HG03442 (cell line): ENCODE measurements around the gene TMED10.
A peak's percentile ranks its signal among the peaks of the same experiment; 100 is the strongest.

Source experiments
- ATAC-seq: cut with Tn5 transposase; IDR thresholded peaks from one replicate; pipeline ENCODE4 v1.9.1; 2021; ENCODE audit warnings: mild to moderate bottlenecking, moderate library complexity; ENCODE audit not compliant: unreplicated experiment

The TMED10 gene

DNA sequence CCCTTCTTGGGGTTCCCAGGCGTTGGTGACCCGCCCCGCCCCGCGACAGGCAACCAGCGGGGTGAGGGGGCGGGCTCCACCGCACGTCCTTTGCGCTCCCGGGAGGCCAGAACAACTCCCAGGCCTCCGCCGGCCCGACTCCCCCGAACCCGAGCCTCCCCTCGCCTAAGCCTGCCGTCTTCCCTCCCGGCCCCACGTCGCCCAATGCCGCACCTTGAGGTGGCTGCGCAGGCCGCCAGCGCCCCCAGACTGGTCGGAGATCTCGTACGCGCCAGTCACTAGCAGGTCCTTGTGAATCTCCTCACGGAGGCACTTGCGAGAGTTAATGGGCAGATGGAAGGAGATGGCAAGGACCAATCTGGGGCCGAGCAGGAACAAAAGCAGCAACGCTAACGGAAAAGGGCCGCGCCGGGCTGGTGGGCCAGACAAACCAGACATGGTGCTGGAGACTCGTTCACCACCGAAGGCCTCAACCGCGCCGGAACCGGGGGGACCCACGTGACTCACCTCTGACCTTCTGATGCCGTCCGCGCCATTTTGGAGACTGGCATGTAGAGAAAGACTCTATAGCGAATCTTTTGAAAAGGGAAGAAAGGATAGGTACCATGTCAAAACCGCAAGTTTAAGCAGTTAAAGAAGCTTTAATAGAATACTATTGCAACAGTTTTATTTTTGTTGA is at the start of gene TMED10:
TSS of gene TMED10 (minus strand) at position 471 of the 679 bp plus-strand sequence. CDS start at position 438, 33 bp downstream.
- peak; percentile 63 for ATAC-seq

DNA sequence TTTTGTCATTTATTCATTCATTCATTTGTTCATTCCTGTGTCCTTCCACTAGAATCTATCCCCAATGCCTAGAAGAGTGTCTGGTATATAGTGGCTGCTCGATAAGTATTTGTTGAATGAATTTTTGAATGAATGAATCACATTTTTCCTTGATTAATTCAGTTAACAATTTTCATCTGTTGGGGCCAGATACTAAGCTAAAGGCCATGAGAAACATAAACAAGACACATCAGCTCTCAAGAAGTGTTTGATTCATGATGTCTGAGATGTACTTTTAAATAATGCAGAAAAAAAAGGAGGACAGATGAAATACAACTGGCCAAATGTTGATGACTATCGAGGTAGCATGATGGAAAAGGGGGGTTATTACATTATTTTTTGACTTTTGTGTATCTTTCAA is 48.1 kb upstream of the TMED10 start:
- no peak for ATAC-seq

DNA sequence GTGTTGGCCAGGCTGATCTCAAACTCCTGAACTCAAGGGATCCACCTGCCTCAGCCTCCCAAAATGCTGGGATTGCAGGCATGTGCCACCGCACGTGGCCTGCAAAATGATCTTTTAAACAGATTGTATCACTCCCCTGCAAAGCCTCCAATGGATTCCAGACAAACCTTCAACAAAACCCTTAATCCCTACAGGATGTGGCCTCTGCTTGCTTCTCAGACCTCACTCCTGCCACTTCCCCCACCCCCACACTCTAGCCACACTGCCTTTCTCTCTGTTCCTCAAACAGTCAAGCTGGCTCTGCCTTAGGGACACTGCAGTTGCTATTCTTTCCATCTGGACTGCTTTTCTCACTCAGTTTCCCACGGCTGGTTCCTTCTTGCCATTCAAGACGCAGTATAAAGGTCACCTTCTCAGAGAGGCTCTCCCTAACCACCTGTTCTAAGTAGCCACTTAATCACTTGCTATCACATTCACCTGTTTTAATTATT is 47.3 kb upstream of the TMED10 start:
- ATAC-seq = peak; percentile 37

DNA sequence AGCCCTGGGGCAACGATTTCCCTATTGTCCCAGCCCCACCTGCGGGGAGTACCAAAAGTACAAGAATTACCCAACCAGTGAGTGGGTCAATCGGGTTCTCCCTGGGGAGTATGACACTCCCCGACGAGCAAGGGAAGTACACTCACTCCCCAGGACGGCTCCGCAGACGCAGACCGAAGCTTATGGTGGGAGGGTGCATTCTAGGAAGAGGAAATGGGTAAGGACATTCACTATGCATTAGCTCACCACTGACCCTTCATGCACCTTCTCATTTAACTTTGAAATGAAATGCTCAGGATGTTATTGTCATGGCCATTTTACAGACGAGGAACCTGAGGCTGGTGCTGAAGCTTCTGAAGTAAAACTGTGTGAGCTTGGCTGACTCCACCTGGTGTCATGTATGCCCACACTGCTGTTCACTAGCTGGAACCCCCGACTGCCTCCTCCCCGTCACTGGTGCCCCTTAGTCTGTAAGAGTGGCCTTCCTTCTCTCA is 45.8 kb upstream of the TMED10 start:
- no peak for ATAC-seq

DNA sequence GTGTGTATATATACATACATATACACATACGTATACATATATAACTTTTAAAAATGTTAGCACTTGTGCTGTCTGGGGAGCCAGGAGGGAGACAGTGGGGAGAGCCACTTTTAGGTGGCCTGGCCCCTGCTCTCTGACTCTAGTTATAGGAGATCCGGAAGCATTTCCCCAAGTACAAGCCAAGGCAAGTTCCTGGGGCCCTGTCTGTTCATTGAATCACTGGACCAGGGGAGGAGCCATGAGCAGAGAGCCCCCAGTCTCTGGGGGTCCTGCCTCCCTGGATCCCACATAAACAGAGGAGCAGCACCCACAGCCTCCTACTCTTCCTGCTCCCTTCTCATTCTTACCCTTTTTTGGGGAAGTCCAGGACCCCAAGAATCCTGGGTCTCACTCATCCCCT is 45.4 kb upstream of the TMED10 start:
- ATAC-seq = no peak

DNA sequence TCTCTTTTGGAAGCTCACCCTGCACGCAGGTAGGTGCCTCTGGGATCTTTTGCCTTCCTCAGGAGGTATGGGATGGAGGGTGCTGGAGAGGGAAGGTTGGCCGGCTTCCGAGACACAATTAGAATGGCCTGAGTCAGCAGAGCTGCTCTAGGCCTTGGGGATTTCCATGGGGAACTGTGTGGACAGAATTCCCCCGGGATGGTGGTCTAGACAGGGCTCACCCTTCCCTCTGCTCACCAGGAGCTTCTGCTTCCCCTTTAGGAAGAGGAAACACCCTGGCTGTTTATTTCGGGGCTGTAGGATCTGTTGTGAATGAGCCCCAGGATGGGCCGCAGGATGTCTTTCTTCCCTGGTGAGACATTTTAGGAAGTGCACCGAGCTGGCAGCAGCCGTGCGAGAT is 43.7 kb upstream of the TMED10 start:
- ATAC-seq = no peak

DNA sequence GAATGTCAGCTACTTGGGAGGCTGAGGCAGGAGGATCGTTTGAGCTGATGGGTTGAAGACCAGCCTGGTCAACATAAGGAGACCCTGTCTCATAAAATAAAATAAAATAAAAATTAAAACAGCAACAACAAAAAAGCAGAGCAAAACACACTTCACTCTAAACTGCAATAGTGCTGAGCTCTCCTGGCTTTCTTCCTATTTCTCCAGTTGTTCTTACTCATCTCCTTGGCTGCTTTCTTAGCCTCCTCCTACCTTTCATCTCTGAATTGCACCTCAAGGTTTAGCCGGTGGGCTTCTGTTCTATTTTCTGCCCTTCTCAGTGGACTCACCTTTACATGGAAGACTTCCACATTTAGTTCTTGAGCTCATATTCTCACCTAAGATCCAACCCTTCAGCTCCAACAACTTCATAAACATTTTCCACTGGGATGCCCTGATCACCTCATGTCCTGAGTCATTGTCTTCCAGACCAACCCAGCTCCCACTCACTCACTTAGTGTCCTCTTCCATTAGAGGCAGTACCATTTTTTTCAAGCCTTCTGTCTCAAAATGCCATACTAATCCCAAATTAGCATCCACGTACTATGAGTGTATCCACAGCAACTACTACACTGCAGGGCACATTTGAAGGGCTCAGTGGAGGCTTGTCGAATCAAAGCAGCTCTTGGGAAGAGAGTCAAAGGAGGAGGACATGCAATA is 41.2 kb upstream of the TMED10 start:
- ATAC-seq = no peak

DNA sequence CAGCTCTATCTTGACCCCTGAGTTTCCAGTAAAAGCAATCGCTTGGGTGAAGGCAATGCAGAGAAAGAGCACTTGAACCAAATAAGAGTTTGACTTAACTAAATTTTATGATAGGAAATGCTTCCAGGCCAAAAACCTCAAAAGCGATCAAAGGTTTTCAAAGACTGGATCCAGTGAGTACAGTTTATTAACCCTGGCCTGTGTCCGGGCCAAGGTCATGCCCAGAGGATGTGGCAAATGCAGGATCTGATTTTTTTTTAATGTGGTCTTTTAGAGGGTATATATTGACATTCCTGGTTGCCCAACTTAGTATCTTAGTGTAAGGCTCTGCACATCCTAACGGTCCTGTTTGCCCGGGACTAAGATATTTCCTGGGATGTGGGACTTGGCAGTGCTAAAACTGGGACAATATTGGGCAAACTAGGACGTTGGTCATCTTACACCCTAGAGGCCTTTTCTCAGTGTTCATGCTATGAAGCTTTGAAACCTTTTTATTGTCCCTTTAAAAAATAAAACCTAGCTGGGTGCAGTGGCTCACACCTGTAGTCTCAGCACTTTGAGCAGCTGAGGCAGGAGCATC is 40.1 kb upstream of the TMED10 start:
- no peak for ATAC-seq

DNA sequence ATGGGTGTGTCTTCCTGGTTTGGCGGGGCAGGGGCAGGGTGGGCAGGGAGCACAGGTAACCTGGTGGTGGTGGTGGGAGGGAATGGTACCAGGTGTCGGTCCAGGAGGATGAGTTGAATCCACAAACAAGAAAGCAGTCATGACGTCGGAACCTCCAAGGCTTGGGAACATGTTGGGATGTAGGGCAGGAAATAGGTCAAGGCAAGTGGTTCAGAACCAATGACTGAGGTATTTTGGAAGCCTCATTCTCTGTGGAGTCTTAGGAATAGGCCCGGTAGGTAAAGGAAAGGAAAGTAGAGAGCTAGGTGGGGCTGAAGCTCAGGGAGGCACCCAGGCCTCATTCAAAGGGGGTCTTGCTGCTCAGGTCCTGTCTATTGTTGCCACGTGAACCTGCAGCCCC is 39.1 kb upstream of the TMED10 start:
- no peak for ATAC-seq

DNA sequence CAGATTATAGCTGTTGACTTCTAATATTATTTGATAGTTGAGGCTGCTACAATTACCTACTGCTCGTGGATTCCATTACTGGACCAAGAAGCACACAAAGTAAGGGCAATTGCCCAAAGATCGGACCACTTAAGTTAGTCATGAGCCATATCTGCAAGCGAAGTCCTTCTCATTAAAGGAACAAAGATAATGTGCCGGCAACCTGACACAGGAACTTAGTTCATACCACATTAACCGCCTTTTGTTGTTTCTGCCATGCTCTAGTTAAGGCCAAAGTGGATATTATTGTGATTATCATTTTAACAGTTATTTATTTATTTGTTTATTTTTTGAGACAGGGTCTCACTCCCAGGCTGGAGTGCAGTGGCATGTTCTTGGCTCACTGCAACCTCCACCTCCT is 38.1 kb upstream of the TMED10 start:
- no peak for ATAC-seq

DNA sequence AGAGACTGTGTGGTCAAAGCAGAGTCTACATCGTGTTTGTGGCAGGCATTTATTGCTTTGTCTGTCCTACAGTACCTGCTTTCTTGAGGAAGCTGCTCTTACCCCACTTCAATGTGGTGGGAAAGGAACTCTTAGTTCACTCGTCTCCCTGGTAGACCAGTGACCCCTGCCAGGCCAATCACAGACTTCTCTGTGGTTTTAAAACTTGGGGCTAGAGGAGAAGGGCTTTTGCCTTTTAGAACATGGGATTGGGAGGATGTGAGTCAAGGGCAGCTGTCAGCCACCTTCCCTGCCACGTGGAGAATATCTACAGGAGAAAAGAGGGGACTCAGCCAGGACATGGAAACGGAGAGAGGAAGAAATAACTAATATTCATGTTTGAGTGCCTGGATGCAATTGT is 36.8 kb upstream of the TMED10 start:
- ATAC-seq = no peak

DNA sequence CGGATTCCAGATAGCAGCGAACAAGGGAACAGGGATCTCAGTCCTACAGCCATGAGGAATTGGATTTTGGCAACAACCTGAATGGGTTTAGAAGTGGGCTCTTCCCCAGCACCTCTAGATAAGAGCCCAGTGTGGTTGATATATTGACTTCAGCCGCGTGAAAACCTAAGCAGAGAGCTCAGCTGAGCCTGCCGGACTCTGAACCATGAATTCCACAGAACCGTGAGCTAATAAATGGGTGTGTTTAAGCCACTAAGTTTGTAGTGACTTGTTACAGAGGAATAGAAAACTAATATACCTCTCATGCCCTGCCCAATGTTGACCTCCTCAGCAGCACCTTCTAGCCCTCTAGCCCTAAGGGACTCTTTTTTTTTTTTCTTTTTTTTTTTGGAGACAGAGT is 32.4 kb upstream of the TMED10 start:
- no peak for ATAC-seq

DNA sequence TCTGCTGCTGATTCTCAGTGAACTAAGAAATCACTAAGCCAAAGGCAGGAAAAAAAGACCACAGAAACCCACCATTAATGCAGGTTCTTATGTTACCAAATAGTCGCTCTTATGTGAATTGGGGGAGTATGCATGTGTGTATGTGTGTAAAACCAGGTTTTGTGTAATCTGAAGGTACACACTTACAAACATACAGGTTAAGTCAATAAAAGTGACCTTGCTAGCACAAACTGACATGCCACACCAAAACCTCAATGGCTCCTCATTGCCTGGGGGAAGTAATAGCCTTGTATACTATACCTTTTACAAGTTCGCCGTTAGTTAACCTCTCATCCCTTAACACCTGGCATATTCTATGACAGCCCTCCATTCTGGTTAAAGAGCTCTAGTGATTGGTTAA is 29.8 kb upstream of the TMED10 start:
- no peak for ATAC-seq

DNA sequence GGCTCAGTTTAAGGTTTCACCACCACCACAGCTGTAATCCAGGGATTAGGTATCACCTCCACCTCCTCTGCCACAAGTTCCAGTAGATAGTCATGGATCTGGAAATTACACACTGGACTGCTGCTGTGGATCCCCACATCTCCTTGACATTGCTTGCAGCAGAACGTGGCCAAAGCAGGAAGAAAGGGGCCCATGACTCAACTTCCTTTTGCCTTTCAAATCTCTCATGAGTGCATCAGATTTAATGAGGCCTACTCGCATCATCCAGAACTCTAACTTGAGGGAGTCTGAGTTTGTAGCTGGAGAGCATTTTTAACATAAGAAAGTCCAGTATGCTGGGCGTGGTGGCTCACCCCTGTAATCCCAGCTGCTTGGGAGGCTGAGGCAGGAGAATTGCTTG is 29.2 kb upstream of the TMED10 start:
- ATAC-seq = no peak

DNA sequence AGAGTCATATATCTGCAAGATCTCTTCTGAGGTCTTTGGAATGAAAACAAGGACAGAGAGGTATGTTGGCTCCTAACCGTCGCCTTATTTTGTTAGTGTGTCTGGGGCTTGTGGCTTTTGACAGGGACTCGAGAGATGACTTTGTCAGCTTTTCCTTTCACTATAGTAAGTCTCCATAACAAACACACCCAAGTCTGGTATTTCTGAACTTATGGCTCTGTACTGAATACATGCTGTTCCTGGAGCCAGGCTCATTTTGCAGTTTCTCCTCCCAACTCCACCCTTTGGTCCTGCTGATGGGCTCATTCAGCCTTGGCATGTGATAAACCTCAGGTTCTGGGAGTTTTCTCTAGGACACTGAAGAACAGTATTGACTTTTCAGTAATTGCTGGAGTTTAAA is 27.7 kb upstream of the TMED10 start:
- ATAC-seq = no peak

DNA sequence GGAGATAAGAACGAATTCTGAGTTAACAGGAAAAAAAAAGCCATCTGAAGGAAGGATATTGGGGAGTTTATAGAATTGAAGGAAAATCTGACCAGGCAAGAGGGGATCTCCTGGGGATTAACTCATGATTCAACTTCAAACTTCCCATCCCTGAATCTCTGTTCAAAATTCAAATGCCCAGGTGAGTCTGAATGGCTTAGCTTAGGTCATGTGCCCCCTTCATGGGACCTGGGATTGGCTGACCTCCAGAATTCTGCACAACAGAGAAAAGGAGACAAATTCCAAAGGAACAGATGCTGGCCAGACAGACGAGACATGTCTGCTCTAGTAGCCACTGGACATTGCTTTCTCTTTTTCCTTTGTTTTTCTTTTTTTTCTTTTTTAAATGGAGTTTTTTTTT is 26.2 kb upstream of the TMED10 start:
- no peak for ATAC-seq

DNA sequence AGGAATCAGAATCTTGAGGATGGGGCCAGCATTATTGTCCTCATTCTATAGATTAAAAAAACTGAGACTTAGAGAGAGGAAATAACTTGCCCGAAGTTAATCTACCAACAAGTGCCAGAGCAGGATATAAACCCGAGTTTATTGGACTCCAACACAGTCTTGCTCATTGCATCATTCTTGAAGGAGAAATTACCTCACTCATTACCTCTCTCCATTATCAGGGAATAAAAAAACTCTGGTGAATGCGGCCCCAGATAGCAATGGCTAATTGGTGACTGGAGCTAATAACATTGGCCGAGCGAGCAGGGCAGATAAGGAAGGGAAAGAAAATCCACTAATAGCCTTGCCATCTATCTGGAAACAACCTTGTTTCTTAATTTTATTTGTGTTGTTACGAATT is 24.7 kb upstream of the TMED10 start:
- ATAC-seq = no peak

DNA sequence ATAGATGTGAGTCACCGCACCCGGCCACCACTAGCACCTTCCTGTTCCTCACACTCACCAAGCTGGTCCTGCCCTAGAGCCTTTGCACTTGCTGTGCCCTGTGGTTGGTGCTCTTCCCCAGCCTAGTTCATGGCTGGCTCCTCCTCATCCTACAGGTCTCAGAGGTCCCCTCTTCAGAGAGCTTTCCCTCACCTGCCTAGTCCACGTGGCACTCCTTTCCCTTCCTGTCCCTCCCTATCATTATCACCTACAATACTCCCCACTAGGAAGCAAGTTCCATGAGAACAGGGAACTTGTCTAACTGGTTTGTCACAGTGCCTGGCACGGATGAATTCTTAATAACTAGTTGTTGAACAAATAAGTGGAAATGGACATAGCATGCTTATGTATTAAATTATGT is 24.0 kb upstream of the TMED10 start:
- ATAC-seq = no peak

DNA sequence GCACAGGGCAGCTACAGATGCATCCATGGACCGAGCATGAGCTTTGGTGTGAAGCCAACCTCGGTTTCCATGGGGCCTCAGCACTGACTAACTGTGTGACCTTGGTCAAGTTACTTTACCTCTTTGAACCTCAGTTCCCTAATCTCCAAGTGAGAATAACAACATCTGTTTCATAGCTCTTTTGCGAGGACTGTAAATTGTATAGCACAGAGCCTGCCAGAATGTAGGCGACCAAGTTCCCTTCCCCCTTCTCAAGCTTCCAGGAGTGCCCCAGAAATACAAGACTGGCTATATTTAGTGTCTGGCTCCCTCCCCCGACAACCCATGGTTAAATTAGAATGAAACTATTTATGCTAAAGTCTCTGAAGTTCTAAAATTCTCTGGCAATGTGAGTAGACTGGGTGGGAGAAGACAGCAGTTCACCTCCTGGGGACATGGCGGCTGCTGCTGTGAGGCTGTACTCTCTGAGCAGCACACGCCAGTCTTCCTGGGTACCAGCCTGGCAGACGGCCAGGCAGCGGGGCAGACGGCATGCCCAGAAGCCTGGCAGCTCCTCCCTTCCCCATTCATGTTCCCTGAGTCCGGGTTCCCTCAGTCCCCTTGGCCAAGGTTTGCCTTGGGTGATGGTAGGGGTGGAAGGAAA is 22.0 kb upstream of the TMED10 start:
- no peak for ATAC-seq

DNA sequence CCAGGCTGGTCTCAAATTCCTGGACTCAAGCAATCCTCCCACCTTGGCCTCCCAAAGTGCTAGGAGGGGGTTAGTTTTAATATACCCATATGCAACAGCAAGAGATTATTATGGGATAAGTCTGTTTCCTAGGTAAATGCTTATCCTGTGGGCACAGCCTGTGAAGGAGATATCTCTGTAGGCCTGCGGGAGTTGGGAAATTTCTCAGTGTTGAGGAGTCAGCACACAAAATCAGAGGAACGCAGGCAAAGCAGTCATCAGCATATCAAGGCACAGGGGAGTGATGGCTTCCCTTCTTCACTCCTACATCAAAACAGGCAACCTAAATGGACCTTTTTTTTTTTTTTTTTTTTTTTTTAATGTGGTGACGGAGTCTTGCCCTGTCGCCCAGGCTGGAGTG is 20.9 kb upstream of the TMED10 start:
- no peak for ATAC-seq

DNA sequence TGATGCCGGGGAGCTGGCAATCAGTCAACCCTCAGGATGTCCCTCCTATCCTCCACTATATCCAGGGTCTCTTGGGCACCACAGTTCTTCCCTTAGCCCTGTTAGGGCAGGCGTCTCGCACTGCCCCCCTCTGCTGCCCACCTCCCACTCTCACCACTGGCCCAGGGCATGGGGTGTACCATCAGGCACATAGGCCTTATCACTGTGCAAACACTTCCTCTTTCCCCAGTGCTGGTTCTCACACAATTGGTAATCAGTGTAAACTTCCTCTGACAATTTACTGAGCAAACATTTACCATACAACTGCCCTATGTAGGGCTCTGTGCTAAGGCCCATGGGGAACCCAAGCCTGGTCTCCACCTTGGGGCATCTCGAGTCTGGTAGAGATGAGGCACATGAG is 20.1 kb upstream of the TMED10 start:
- no peak for ATAC-seq

DNA sequence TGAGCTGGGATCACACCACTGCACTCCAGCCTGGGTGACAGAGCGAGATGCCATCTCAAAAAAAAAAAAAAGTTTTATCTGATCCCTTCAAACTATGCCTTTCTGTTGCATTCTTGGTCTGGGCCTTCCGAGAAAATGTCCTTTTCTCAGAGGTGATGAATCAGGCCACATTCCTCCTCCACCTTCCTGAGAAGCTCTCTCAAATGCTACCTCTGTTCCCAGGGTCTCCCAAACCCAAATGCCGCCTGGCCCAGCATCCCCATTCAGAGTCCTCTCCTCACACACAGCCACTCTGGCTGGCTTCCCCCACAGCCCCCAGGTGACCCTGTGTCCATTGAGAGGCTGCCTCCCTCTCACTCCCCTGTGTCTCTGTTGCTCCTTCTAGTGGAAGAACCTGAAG is 19.7 kb upstream of the TMED10 start:
- ATAC-seq = no peak
